IMR-90 (cell line): ENCODE measurements around the gene RRP9. TPM values are rescaled to one million over a fixed set of nuclear protein-coding genes. Genes with fewer than 3 reads are reported as not detected.
A peak's percentile ranks its signal among the peaks of the same experiment; 100 is the strongest.

Experiments used
- ATAC-seq: fragments of 200-7000 bp; cut with Tn5 transposase; 2 replicates; pipeline ENCODE4 v1.9.1; 2020; ENCODE audit warnings: low read depth, mild to moderate bottlenecking, moderate library complexity
- BruUV-seq: library from RNA; stranded (reverse); fragments of 400-500 nt; replicated peaks from 2 replicates; lab custom pipeline; 2021; lab: Mats Ljungman, UMichigan
- CTCF ChIA-PET: fragments of 300-600 bp; formaldehyde crosslinking; extraction: SDS; loops from one replicate; lab custom pipeline; 2021; ENCODE audit warnings: antibody characterized with exemption; lab: Yijun Ruan, JAX
- POLR2A ChIA-PET: fragments of 300-600 bp; sonication (Branson Sonifier 250); formaldehyde crosslinking; loops from one replicate; lab custom pipeline; 2022; ENCODE audit warnings: antibody characterized with exemption; ENCODE audit not compliant: unreplicated experiment; lab: Charles Lee
- DNase-seq: peaks from one replicate; pipeline ENCODE4 v3.0.0; 2013
- H2AFZ ChIP-seq: replicated peaks from 2 replicates; pipeline ENCODE3; 2013; ENCODE audit warnings: low read length, mild to moderate bottlenecking; ENCODE audit not compliant: poor library complexity
- H2AK5ac ChIP-seq: 2 replicates; pipeline ENCODE4 v1.6.1; 2013; ENCODE audit warnings: low read depth, low read length, inconsistent platforms
- H2AK9ac ChIP-seq: replicated peaks from 2 replicates; pipeline ENCODE3; 2013; ENCODE audit warnings: mild to moderate bottlenecking, low read depth, low read length, moderate library complexity; ENCODE audit not compliant: poor library complexity
- H2BK120ac ChIP-seq: 2 replicates; pipeline ENCODE4 v1.6.1; 2013; ENCODE audit warnings: low read depth, low read length, inconsistent platforms
- H2BK15ac ChIP-seq: 3 replicates; pipeline ENCODE4 v1.6.1; 2013; ENCODE audit warnings: low read depth, low read length, inconsistent platforms
- H2BK20ac ChIP-seq: 2 replicates; pipeline ENCODE4 v1.6.1; 2013; ENCODE audit warnings: low read depth, mild to moderate bottlenecking, inconsistent platforms, low read length, moderate library complexity
- H2BK5ac ChIP-seq: 2 replicates; pipeline ENCODE4 v1.6.1; 2013; ENCODE audit warnings: mild to moderate bottlenecking, low read depth, low read length, inconsistent platforms; ENCODE audit not compliant: poor library complexity, severe bottlenecking
- H3K14ac ChIP-seq: replicated peaks from 2 replicates; pipeline ENCODE4 v1.6.1; 2013; ENCODE audit warnings: low read depth, low read length, inconsistent platforms
- H3K18ac ChIP-seq: 2 replicates; pipeline ENCODE4 v1.6.1; 2013; ENCODE audit warnings: low read depth, low read length, control low read depth
- H3K23ac ChIP-seq: 2 replicates; pipeline ENCODE4 v1.6.1; 2013; ENCODE audit warnings: low read depth, low read length, inconsistent platforms
- H3K27ac ChIP-seq: 2 replicates; pipeline ENCODE4 v1.5.1; 2013; ENCODE audit warnings: mild to moderate bottlenecking, control low read depth, low read length; ENCODE audit not compliant: insufficient read depth
- H3K27me3 ChIP-seq: 2 replicates; pipeline ENCODE4 v1.6.1; 2013; ENCODE audit warnings: low read length; ENCODE audit not compliant: control insufficient read depth, insufficient read depth
- H3K36me3 ChIP-seq: 2 replicates; pipeline ENCODE4 v1.6.1; 2013; ENCODE audit warnings: low read length, mixed read lengths; ENCODE audit not compliant: control insufficient read depth, insufficient read depth
- H3K4ac ChIP-seq: 2 replicates; pipeline ENCODE4 v1.6.1; 2013; ENCODE audit warnings: low read depth, low read length, inconsistent platforms
- H3K4me1 ChIP-seq: 2 replicates; pipeline ENCODE4 v1.6.1; 2013; ENCODE audit warnings: low read length, mixed read lengths; ENCODE audit not compliant: control insufficient read depth, insufficient read depth
- H3K4me2 ChIP-seq: 2 replicates; pipeline ENCODE4 v1.6.1; 2013; ENCODE audit warnings: low read depth, mild to moderate bottlenecking, control low read depth, low read length, moderate library complexity
- H3K4me3 ChIP-seq: 2 replicates; pipeline ENCODE4 v1.5.1; 2013; ENCODE audit warnings: low read depth, mild to moderate bottlenecking, control low read depth, low read length, moderate library complexity; ENCODE audit not compliant: insufficient read depth
- H3K56ac ChIP-seq: 2 replicates; pipeline ENCODE4 v1.6.1; 2013; ENCODE audit warnings: low read length, inconsistent platforms; ENCODE audit not compliant: insufficient read depth; ENCODE audit errors: extremely low read depth
- H3K79me1 ChIP-seq, 2 experiments: 2 replicates each; pipeline ENCODE4 v1.6.1; 2013; ENCODE audit warnings: low read length in 2 of 2, inconsistent platforms in 1 of 2, low read depth in 1 of 2
- H3K9ac ChIP-seq: 2 replicates; pipeline ENCODE4 v1.6.1; 2013; ENCODE audit warnings: low read depth, low read length, control low read depth
- H3K9me1 ChIP-seq: 2 replicates; pipeline ENCODE4 v1.6.1; 2013; ENCODE audit warnings: low read length, inconsistent platforms; ENCODE audit not compliant: insufficient read depth
- H3K9me3 ChIP-seq: 2 replicates; pipeline ENCODE4 v1.6.1; 2013; ENCODE audit warnings: low read length; ENCODE audit not compliant: control insufficient read depth, insufficient read depth
- H4K20me1 ChIP-seq: 2 replicates; pipeline ENCODE4 v1.6.1; 2013; ENCODE audit warnings: low read length, inconsistent platforms; ENCODE audit not compliant: insufficient read depth
- H4K5ac ChIP-seq: 2 replicates; pipeline ENCODE4 v1.6.1; 2013; ENCODE audit warnings: mild to moderate bottlenecking, low read depth, low read length, control low read depth
- H4K8ac ChIP-seq, 2 experiments: 2 replicates each; pipeline ENCODE4 v1.6.1; 2013; ENCODE audit warnings: low read depth in 2 of 2, low read length in 2 of 2, control low read depth in 1 of 2, inconsistent platforms in 1 of 2
- H4K91ac ChIP-seq: 2 replicates; pipeline ENCODE4 v1.6.1; 2013; ENCODE audit warnings: low read depth, low read length, inconsistent platforms; ENCODE audit not compliant: insufficient read depth
- CEBPB ChIP-seq: IDR thresholded peaks from 2 replicates; pipeline ENCODE4 v1.6.1; 2012; ENCODE audit warnings: low read depth, low read length, improper control_type of control experiment
- CHD1 ChIP-seq: IDR thresholded peaks from 2 replicates; pipeline ENCODE4 v1.6.1; 2012; ENCODE audit warnings: low read depth, low read length, improper control_type of control experiment
- CTCF ChIP-seq: conservative IDR thresholded peaks from 2 replicates; pipeline ENCODE4 v1.5.1; 2012; ENCODE audit warnings: mild to moderate bottlenecking, low read depth, low read length, improper control_type of control experiment
- FOS ChIP-seq: fragments of 150-350 bp; IDR thresholded peaks from 2 replicates; pipeline ENCODE4 v1.6.1; 2016; ENCODE audit warnings: low read depth, low read length
- MAZ ChIP-seq: IDR thresholded peaks from 2 replicates; pipeline ENCODE4 v1.6.1; 2012; ENCODE audit warnings: low read depth, mild to moderate bottlenecking, low read length, improper control_type of control experiment, moderate library complexity, borderline replicate concordance
- MXI1 ChIP-seq: IDR thresholded peaks from 2 replicates; pipeline ENCODE4 v1.6.1; 2012; ENCODE audit warnings: low read depth, mild to moderate bottlenecking, low read length, moderate library complexity, borderline replicate concordance
- RAD21 ChIP-seq: IDR thresholded peaks from 2 replicates; pipeline ENCODE4 v1.6.1; 2012; ENCODE audit warnings: low read length, improper control_type of control experiment
- RCOR1 ChIP-seq: IDR thresholded peaks from 2 replicates; pipeline ENCODE4 v1.6.1; 2012; ENCODE audit warnings: mild to moderate bottlenecking, low read length, improper control_type of control experiment; ENCODE audit not compliant: insufficient replicate concordance
- SMC3 ChIP-seq: fragments of 150-350 bp; IDR thresholded peaks from 2 replicates; pipeline ENCODE4 v1.6.1; 2016; ENCODE audit warnings: low read depth, mild to moderate bottlenecking, antibody characterized with exemption, low read length, moderate library complexity
- USF2 ChIP-seq: fragments of 150-350 bp; IDR thresholded peaks from 2 replicates; pipeline ENCODE4 v1.6.1; 2017; ENCODE audit warnings: mild to moderate bottlenecking, antibody characterized with exemption, low read length, low read depth
- WGBS, 2 experiments: methylation state at CpG; one replicate each; pipeline versions ENCODE4 v1.1.5 to v1.1.7; 2013; ENCODE audit warnings: missing lambda C conversion rate in 2 of 2; ENCODE audit not compliant: insufficient read length in 1 of 2; ENCODE audit errors: extremely low coverage in 2 of 2; 5-methylcytosine and 5-hydroxymethylcytosine counted together
- dilution Hi-C: fragments of 300-500 bp; cut with HindIII; formaldehyde crosslinking; loops from one replicate; pipeline ENCODE4 v1.14.3; 2018; ENCODE audit warnings: low sequenced_read_pairs; ENCODE audit not compliant: unreplicated experiment
- in situ Hi-C: fragments of 300-500 bp; cut with MboI; formaldehyde crosslinking; loops from 3 replicates; pipeline ENCODE4 v1.14.3; 2019; ENCODE audit warnings: low sequenced_read_pairs, inconsistent platforms, mixed read lengths
- intact Hi-C: fragments of 100-400 bp; cut with micrococcal nuclease; formaldehyde crosslinking; loops from 2 replicates; pipeline ENCODE4 v1.10.0; 2022
- polyA plus RNA-seq, 3 experiments: library from polyadenylated mRNA; depleted of rRNA; stranded (reverse); fragments of >200 nt; gene quantifications; 2 replicates each; pipeline ENCODE4 v1.2.3, GENCODE V29; 2012; ENCODE audit warnings: low replicate concordance in 1 of 3
- total RNA-seq: library from RNA; depleted of rRNA; stranded (reverse); fragments of >200 nt; gene quantifications from 2 replicates; pipeline ENCODE4 v1.2.3, GENCODE V29; 2012
- TF ChIP-seq, protein P1 (sequence below): fragments of 150-350 bp; IDR thresholded peaks from 2 replicates; pipeline ENCODE4 v1.6.1; 2016; ENCODE audit warnings: low read depth, mild to moderate bottlenecking, low read length, moderate library complexity, borderline replicate concordance

Gene RRP9
- total and polyA plus RNA-seq, 2 of the 4 experiments (the other 2 are of a cell fraction) = 30.9 to 39.8 TPM

- DNase-seq = no peak
- H2BK5ac ChIP-seq = no peak overlapping the region
- no peaks in the 10 kb centered on the region for H3K27me3 ChIP-seq
- peak overlapping the region; percentile 30 for H2AK9ac ChIP-seq
- H3K4me2 ChIP-seq = no peak overlapping the region
- H4K5ac ChIP-seq = no peak overlapping the region
- H3K4me3 ChIP-seq = no peak overlapping the region
- H3K9me3 ChIP-seq = no peaks in the 10 kb centered on the region
- intact Hi-C loops = no loop called here
- no peak overlapping the region for H3K14ac ChIP-seq
- no peak overlapping the region for H4K91ac ChIP-seq
- no peak overlapping the region for H3K56ac ChIP-seq
- peaks cover 11% of the 10 kb centered on the region for H3K4me1 ChIP-seq
- no peak overlapping the region for H2AFZ ChIP-seq
- no peak overlapping the region for H2BK120ac ChIP-seq
- ChIA-PET CTCF (no interaction called here), POLR2A (no interaction called here)
- no peak for ATAC-seq
- no peak overlapping the region for H2BK15ac ChIP-seq
- in situ Hi-C loops = loop anchor here (25.0 kb wide), 1 partner anchor 559 kb away; the partner anchor contains the start of genes MANF and RBM15B
- H3K23ac ChIP-seq = no peak overlapping the region
- no peak overlapping the region for H2AK5ac ChIP-seq
- WGBS, 2 experiments = 96% methylated on average over 10 of the region's 14 CpGs; no CpG with 5 or more reads in 1 of the 2 experiments
- BruUV-seq = no TSS peak
- no peak overlapping the region for H4K8ac ChIP-seq
- dilution Hi-C loops = no loop called here
- no peak overlapping the region for H3K4ac ChIP-seq
- no peak for TF ChIP-seq RAD21
- TF ChIP-seq SMC3 = no peak
- TF ChIP-seq CTCF = no peak
- TF ChIP-seq USF2 = no peak
- TF ChIP-seq MAZ = no peak
- no peak for TF ChIP-seq RCOR1
- no peak for TF ChIP-seq FOS
- TF ChIP-seq CHD1 = no peak
- TF ChIP-seq MXI1 = no peak
- TF ChIP-seq, protein P1, sequence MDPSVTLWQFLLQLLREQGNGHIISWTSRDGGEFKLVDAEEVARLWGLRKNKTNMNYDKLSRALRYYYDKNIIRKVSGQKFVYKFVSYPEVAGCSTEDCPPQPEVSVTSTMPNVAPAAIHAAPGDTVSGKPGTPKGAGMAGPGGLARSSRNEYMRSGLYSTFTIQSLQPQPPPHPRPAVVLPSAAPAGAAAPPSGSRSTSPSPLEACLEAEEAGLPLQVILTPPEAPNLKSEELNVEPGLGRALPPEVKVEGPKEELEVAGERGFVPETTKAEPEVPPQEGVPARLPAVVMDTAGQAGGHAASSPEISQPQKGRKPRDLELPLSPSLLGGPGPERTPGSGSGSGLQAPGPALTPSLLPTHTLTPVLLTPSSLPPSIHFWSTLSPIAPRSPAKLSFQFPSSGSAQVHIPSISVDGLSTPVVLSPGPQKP = no peak
- TF ChIP-seq CEBPB = no peak
- no peak overlapping the region for H3K18ac ChIP-seq
- H4K20me1 ChIP-seq = peaks cover 2% of the 10 kb centered on the region
- H3K79me1 ChIP-seq = peaks cover 8 to 17% of the 10 kb centered on the region in 2 experiments; a peak in 3 of 4 replicates
- peaks cover 12% of the 10 kb centered on the region for H3K9me1 ChIP-seq
- H3K9ac ChIP-seq = no peak overlapping the region
- H2BK20ac ChIP-seq = no peak overlapping the region
- H3K27ac ChIP-seq = no peak overlapping the region
- peaks cover 2% of the 10 kb centered on the region; the same call in 1 of the 2 replicates for H3K36me3 ChIP-seq
Measured at GRCh38 chr3:51945926-51946705, 4.4 kb upstream of the RRP9 start.
